Measurements from ENCODE around the gene SEPTIN2.
"Not testable (repeated sequence)": the region's sequence is repeated elsewhere in the genome, so short reads cannot be mapped to it uniquely, and the experiment has no call there.

SEPTIN2 gene

DNA sequence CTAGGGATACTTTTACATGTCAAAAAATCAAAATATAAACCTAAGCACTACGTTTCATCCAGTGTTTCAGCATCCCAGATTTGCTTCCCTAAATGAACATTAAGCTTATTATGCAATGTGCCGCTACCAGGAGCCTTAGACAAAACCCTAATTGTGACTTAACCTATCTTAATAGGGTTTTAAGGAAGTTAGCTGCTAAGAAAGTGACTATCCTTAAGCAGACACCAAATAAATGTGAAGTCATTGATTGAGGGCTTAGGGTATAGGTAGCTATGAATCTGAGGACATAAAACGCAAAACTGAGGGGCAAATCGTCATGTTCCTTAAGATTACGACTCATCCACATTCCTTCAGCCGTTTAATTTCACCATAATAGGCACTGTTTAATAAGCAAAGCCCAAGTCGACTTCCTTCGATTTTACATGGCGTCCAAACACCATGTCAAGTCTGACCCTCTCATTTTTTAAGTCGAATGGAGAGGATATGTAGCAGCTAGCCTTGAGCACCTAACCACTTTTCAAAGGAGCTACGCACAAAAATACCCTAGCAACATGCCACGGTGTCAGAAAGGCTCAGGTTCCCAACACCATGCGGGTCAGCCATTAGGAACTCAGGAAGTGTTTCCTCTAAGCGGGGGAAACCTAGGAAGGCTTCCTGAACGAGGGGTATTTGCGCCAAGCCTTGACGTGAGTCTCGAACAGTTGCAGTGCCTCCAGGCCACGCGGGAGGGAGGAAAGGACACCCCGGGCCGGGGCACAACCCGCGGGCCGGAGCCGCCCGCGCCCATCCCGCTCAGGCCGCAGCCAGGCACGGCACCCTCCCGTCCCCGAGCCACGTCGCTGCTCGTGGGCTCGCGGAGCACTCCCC, 1.3 kb upstream of the SEPTIN2 start:
- Histone ChIP-seq H3K36me3 (ENCODE audit: control insufficient read depth, insufficient read depth, low read length) (peaks cover 22% of the 10 kb centered on the region), H3K4me1 (ENCODE audit: control insufficient read depth, insufficient read depth, low read length, poor library complexity, severe bottlenecking) (peaks cover 38% of the 10 kb centered on the region), H3K9me3 (ENCODE audit: control insufficient read depth, low read length) (no peaks in the 10 kb centered on the region), H3K27ac (ENCODE audit: low read depth, low read length, severe bottlenecking) (peak overlapping the region; percentile 99), H3K4me3 (ENCODE audit: extremely low read depth, insufficient read depth, low read length, poor library complexity, severe bottlenecking) (peak overlapping the region; percentile 92)
- WGBS, 2 experiments (ENCODE audit: insufficient coverage in 2 of 2), result 2 to 3% methylated on average over 27 to 33 of the region's 38 CpGs

DNA sequence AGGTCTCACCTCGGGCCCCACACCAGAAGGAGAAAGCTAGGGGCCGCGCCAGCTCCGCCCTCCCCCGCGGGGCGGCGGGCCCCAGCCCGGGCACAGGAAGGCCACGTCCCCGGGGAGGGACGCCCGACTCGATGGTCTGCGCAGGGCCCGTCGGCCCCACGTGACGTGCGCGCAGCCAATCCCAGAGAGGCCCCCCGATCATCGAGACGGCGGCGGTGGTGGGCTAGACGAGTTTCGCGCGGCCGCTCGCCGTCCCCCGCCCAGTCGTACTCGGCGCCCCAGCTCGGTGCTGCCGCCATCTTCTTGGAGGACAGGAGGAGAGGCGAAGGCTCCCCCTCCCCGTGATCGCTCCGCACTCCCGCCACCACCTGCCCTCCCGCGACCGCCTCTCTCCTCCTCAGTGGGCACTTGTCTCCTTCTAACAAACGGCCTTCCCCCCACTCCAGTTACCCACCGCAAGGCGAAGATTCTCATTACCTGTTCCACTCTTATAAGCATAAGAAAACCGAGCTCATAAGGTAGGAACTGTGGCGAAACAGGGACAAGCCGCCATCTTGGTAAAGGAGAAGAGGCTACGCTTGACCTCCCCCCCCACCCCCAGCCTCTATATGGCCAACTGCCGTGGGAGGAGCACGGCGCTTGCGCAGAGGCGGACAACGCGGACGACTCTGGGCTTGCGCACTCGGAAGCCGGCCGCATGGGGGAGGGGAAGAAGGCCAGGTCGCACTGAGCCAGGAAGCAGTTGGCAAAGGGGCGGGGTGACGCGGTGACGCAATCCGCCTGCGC, 439 bp upstream of the SEPTIN2 start, which contains the start of gene HDLBP:
Gene HDLBP (minus strand): TSS at position 580 of the 786 bp plus-strand sequence. CDS start 48,803 bp downstream, outside the sequence.
- H3K4me3 ChIP-seq (ENCODE audit: extremely low read depth, insufficient read depth, low read length, poor library complexity, severe bottlenecking), result peak within 1 kb of the TSS; percentile 92
- peak within 1 kb of the TSS; percentile 99 for H3K27ac ChIP-seq (ENCODE audit: low read depth, low read length, severe bottlenecking)
- peaks cover 27% of the 10 kb centered on the region for H3K36me3 ChIP-seq (ENCODE audit: control insufficient read depth, insufficient read depth, low read length)
- no peaks in the 10 kb centered on the region for H3K9me3 ChIP-seq (ENCODE audit: control insufficient read depth, low read length)
- H3K4me1 ChIP-seq (ENCODE audit: control insufficient read depth, insufficient read depth, low read length, poor library complexity, severe bottlenecking), result peaks cover 37% of the 10 kb centered on the region
- 0% methylated on average over 44 to 51 of the region's 73 CpGs for WGBS, 2 experiments (ENCODE audit: insufficient coverage in 2 of 2)

DNA sequence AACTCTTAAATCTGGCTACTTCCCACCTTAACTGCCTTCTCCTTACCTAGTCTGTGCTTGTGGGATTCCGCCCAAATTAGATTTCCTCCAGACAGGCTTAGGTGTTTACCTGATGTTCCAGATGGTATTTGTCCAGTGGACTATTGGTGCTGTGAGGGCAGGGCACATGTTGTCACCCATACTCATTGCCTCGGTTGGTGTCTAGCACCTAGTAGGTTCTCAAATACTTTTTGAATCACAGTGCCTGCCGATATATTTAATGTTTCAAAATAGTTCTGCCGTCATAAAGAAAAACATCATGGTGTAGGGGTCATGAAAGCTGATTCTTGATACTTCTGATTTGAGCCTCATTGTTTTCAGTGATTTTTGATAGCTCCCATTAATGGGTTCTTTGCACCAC, 1.1 kb downstream of the SEPTIN2 start:
- Histone ChIP-seq H3K4me1 (ENCODE audit: control insufficient read depth, insufficient read depth, low read length, poor library complexity, severe bottlenecking) (peaks cover 29% of the 10 kb centered on the region), H3K36me3 (ENCODE audit: control insufficient read depth, insufficient read depth, low read length) (peaks cover 30% of the 10 kb centered on the region), H3K9me3 (ENCODE audit: control insufficient read depth, low read length) (no peaks in the 10 kb centered on the region), H3K4me3 (ENCODE audit: extremely low read depth, insufficient read depth, low read length, poor library complexity, severe bottlenecking) (peak overlapping the region; percentile 92), H3K27ac (ENCODE audit: low read depth, low read length, severe bottlenecking) (no peak overlapping the region)
- WGBS, 2 experiments (ENCODE audit: insufficient coverage in 2 of 2), result 21 to 40% methylated on average over 1 to 4 of the region's 4 CpGs

DNA sequence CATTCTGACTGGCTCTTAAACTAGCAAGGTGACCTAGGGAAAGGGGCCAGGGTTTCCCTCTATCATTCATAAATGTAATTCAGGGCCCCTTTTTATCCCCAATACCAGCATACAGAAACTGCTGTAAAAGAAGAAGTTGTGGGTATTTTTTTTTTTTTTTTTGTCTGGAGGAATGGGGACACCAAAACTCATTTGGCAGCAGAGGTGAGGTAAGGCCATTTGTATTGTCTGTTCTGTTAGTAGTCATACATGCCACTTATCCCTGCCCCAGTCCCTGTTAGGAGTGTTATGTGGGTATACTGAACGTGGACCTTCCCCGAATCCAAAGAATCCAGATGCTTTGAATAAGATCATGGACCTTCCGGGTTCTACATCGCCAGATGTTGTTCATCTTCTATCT, 1.7 kb downstream of the SEPTIN2 start:
- Histone ChIP-seq H3K36me3 (ENCODE audit: control insufficient read depth, insufficient read depth, low read length) (peaks cover 36% of the 10 kb centered on the region), H3K4me1 (ENCODE audit: control insufficient read depth, insufficient read depth, low read length, poor library complexity, severe bottlenecking) (peaks cover 25% of the 10 kb centered on the region), H3K4me3 (ENCODE audit: extremely low read depth, insufficient read depth, low read length, poor library complexity, severe bottlenecking) (peak overlapping the region; percentile 92), H3K27ac (ENCODE audit: low read depth, low read length, severe bottlenecking) (no peak overlapping the region), H3K9me3 (ENCODE audit: control insufficient read depth, low read length) (no peaks in the 10 kb centered on the region)
- 86 to 93% methylated on average over 2 of the region's 4 CpGs for WGBS, 2 experiments (ENCODE audit: insufficient coverage in 2 of 2)

DNA sequence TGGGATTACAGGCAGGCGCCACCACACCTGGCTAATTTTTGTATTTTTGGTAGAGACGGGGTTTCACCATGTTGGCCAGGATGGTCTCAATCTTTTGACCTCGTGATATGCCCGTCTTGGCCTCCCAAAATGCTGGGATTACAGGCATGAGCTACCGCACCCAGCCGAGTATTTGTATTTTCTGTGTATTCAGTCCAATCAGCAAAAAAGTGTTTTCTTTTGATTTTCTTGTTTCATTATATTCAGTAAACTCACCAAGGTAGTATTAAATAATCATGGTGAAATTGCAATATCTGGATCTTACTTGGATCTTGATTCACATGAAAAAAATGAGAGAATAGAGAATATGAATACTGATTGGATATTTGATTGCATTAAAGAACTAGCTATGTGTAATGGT, 3.1 kb downstream of the SEPTIN2 start:
- not testable (repeated sequence) for H3K4me3 ChIP-seq (ENCODE audit: extremely low read depth, insufficient read depth, low read length, poor library complexity, severe bottlenecking); H3K9me3 ChIP-seq (ENCODE audit: control insufficient read depth, low read length); H3K27ac ChIP-seq (ENCODE audit: low read depth, low read length, severe bottlenecking)
- WGBS, 2 experiments (ENCODE audit: insufficient coverage in 2 of 2), result 91 to 93% methylated on average over 4 to 6 of the region's 6 CpGs
- Histone ChIP-seq H3K4me1 (ENCODE audit: control insufficient read depth, insufficient read depth, low read length, poor library complexity, severe bottlenecking) (peaks cover 22% of the 10 kb centered on the region), H3K36me3 (ENCODE audit: control insufficient read depth, insufficient read depth, low read length) (peaks cover 48% of the 10 kb centered on the region)

DNA sequence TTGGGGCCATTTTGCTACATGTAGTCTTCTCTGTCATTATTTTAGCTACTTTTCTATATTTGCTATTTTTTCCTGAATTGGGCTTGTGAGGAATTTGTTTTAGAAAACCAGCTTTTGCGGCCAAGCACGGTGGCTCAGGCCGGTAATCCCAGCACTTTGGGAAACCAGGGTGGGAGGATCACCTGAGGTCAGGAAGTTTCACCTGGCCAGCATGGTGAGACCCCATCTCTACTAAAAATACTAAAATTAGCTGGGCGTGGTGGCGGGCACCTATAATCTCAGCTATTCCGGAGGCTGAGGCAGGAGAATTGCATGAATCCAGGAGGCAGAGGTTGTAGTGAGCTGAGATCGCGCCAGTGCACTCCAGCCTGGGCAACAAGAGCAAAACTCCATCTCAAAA, 4.7 kb downstream of the SEPTIN2 start:
- no peak overlapping the region for H3K4me3 ChIP-seq (ENCODE audit: extremely low read depth, insufficient read depth, low read length, poor library complexity, severe bottlenecking)
- no peaks in the 10 kb centered on the region for H3K9me3 ChIP-seq (ENCODE audit: control insufficient read depth, low read length)
- H3K4me1 ChIP-seq (ENCODE audit: control insufficient read depth, insufficient read depth, low read length, poor library complexity, severe bottlenecking), result peaks cover 22% of the 10 kb centered on the region
- H3K36me3 ChIP-seq (ENCODE audit: control insufficient read depth, insufficient read depth, low read length), result peaks cover 57% of the 10 kb centered on the region
- H3K27ac ChIP-seq (ENCODE audit: low read depth, low read length, severe bottlenecking), result no peak overlapping the region
- whole genome bisulfite sequencing, 2 experiments (ENCODE audit: insufficient coverage in 2 of 2), result 92 to 96% methylated on average over 4 to 8 of the region's 8 CpGs

DNA sequence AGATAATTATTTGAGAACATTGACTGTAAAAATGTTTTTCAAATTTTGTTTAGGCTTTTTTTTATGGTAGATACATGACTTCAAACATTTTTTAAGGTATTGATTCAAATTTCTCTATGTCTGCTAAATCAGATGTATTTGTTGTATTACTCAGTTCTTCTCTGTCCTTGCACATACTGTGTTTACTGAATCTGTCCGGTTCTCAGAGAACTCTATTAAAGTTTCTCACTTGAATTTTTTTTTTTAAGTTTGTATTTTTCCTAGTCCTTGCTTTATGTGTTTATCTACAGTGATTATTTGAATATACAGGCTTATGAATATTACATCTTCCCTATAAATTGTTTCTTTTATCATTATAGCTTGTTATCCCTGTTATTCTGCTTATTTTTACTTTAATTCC, 5.3 kb downstream of the SEPTIN2 start:
- no peak overlapping the region for H3K27ac ChIP-seq (ENCODE audit: low read depth, low read length, severe bottlenecking)
- WGBS, 2 experiments (ENCODE audit: insufficient coverage in 2 of 2), result no CpG with 5 or more reads among the region's 1 CpG
- H3K9me3 ChIP-seq (ENCODE audit: control insufficient read depth, low read length), result no peaks in the 10 kb centered on the region
- no peak overlapping the region for H3K4me3 ChIP-seq (ENCODE audit: extremely low read depth, insufficient read depth, low read length, poor library complexity, severe bottlenecking)
- peaks cover 63% of the 10 kb centered on the region for H3K36me3 ChIP-seq (ENCODE audit: control insufficient read depth, insufficient read depth, low read length)
- H3K4me1 ChIP-seq (ENCODE audit: control insufficient read depth, insufficient read depth, low read length, poor library complexity, severe bottlenecking), result peaks cover 22% of the 10 kb centered on the region

DNA sequence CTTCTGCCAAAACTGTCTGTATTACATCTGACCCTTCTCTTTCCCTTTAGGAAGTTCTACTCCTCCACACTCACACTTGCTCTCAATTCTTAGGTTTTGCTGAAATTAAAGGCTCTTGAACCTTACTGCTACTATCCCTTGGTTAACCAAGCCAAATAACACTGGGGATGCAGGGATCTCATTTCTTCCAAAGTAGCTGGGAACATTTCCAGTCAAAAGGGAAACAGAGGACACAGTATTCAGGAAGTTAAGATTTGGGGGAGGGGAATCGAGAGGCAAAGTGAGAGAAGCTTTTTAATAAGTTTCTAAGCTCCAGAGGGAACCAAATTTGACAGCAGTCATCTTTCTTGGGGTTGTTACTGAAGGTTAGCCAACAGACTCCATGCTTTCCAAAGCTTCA, 6.2 kb downstream of the SEPTIN2 start:
- H3K4me1 ChIP-seq (ENCODE audit: control insufficient read depth, insufficient read depth, low read length, poor library complexity, severe bottlenecking), result peaks cover 22% of the 10 kb centered on the region
- H3K9me3 ChIP-seq (ENCODE audit: control insufficient read depth, low read length), result no peaks in the 10 kb centered on the region
- H3K4me3 ChIP-seq (ENCODE audit: extremely low read depth, insufficient read depth, low read length, poor library complexity, severe bottlenecking), result no peak overlapping the region
- peaks cover 72% of the 10 kb centered on the region for H3K36me3 ChIP-seq (ENCODE audit: control insufficient read depth, insufficient read depth, low read length)
- H3K27ac ChIP-seq (ENCODE audit: low read depth, low read length, severe bottlenecking), result no peak overlapping the region
- 100% methylated on average over 1 of the region's 1 CpG for WGBS, 2 experiments (ENCODE audit: insufficient coverage in 2 of 2)

DNA sequence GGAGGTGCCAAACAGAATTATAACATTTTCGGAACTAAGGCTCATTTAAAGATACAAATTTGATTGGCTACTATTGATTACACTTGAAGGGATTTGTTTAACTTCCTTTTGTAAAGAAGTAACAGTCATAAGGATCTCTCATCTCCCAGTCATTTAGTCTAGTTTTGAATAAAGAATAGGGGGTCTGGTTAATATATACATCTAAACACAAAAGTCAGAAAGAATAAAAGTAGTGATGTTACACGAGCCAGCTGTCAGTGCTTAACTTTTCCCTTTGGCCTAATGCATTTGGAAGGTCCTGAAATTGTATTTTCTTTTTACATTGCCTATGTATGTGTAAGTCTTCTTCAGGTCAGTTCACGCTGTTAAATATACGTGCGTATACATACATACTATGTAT, 8.1 kb downstream of the SEPTIN2 start:
- Histone ChIP-seq H3K36me3 (ENCODE audit: control insufficient read depth, insufficient read depth, low read length) (peaks cover 75% of the 10 kb centered on the region), H3K27ac (ENCODE audit: low read depth, low read length, severe bottlenecking) (no peak overlapping the region), H3K4me1 (ENCODE audit: control insufficient read depth, insufficient read depth, low read length, poor library complexity, severe bottlenecking) (peaks cover 16% of the 10 kb centered on the region), H3K4me3 (ENCODE audit: extremely low read depth, insufficient read depth, low read length, poor library complexity, severe bottlenecking) (no peak overlapping the region), H3K9me3 (ENCODE audit: control insufficient read depth, low read length) (no peaks in the 10 kb centered on the region)
- no CpG with 5 or more reads among the region's 5 CpGs for WGBS, 2 experiments (ENCODE audit: insufficient coverage in 2 of 2)

DNA sequence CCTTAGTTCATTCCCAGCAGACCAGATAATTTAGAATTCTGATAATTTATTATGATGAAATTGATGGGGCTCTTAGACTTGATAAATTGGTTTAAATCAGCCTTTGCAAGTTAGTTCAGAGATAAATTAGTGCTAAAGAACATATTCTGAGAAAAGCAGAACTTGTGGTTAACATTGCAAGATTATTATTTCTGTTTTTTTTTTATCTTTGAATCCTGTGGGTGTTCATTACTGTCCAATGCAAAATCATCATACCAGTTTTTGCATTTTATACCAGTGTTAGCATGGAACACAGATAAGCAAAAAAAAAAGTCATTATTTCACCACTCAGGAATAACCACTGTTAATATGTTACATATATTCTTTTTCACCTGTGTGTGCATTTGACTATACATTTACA, 9.1 kb downstream of the SEPTIN2 start:
- no peak overlapping the region for H3K27ac ChIP-seq (ENCODE audit: low read depth, low read length, severe bottlenecking)
- peaks cover 11% of the 10 kb centered on the region for H3K4me1 ChIP-seq (ENCODE audit: control insufficient read depth, insufficient read depth, low read length, poor library complexity, severe bottlenecking)
- H3K4me3 ChIP-seq (ENCODE audit: extremely low read depth, insufficient read depth, low read length, poor library complexity, severe bottlenecking), result no peak overlapping the region
- peaks cover 79% of the 10 kb centered on the region for H3K36me3 ChIP-seq (ENCODE audit: control insufficient read depth, insufficient read depth, low read length)
- H3K9me3 ChIP-seq (ENCODE audit: control insufficient read depth, low read length), result no peaks in the 10 kb centered on the region
